Activated naive CD8-positive, alpha-beta T cell treated with anti-CD3 and anti-CD28 coated beads, Interleukin-2, amount 50 U/mL, for 16 hours (primary cell): ENCODE data around the gene PTH2.

Experiments used
- DNase-seq: peaks from one replicate; pipeline ENCODE4 v3.0.0-alpha.2; 2020; ENCODE audit warnings: low read depth, low spot score

PTH2 gene

DNA sequence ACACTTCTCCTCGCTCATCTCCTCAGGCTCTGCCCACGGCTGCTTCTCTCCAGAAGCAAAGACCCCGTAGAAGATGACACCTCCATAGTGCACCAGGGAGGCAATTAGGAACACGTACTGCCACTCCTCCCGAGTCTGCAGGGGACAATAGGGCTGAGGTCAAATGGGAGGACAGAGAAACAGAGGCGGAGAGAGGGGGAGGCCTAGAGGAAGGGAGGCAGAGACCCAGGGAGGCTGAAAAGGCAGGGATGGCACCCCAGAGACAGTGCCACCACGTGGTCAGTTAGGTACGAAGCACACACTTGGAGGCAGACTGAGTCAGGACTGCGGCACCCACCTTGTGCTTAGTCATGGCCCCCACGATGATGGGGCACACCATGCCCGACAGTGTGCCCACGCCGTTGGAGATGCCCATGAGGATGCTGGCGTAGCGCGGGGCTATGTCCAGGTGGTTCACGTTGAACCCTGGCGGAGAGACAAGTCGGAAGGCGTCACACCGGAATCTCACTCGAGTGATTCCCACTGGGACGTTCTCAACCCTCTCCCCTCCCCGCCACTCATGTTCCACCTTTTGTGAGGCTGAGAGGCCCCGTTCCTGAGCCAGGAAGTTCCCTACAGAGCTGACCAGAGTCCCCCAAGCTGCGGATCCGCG, 7.6 kb upstream of the PTH2 start:
- DNase-seq = no peak

DNA sequence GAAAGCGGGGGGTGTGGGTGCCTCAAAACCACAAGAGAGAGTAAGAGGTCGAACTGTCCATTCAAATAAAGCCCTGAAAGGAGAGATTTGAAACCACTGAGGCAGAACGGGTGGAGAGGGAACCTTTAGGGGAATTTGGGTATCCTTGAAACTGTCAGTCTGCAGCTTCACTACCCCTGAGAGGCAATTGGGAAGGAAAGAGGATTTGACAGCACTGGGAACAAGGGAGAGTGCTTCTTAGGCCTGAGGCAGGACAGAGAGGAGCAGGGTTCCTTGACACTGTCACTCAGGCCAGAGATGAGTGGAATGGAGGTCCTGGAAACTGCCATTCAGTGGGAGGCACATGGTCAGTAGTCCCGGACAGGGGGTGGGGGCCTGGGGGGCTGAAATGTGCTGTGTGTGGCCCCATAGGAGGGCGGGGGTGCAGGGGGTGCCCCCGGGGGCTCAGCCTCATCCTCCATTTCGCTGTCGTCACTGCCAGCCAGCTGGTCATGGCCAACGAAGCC, 7.0 kb upstream of the PTH2 start:
- no peak for DNase-seq

GRCh38 chr19:49428547-49429451, 5.6 kb upstream of the PTH2 start:
- DNase-seq = no peak

DNA sequence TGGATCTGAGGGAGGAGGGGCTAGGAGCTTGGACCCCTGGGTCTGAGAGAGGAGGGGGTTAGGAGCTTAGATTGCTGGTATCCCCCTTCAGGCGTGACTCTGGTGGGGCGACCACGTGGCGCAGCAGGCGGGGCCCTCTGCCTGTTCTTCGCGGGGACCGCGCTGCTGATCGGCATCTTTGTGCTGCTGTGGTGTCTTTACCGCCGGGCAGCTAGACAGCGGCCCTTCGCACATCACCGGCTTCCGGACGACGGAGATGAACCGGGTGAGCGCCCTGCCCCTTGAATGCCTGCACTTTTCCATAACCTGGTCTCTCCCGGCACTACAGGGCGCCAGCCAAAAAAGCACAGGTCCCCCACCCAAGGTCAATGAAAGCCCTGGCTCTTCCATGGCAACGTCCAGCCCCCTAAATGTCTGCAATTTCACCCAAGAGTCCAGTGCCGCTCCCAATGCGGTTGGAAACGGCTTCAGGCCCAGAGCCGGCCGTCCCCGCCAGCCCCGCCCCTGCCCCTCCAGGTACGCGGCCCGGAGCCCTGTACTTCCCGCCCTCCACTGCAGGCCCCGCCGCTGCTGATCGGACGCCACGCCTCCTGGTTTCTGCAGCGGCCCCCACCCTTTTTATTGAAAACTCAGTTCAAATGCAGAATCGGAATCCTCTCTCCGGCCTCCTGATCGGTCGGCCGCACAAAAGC, 4.8 kb upstream of the PTH2 start:
- no peak for DNase-seq

GRCh38 chr19:49427339-49427738, 4.1 kb upstream of the PTH2 start:
- no peak for DNase-seq

DNA sequence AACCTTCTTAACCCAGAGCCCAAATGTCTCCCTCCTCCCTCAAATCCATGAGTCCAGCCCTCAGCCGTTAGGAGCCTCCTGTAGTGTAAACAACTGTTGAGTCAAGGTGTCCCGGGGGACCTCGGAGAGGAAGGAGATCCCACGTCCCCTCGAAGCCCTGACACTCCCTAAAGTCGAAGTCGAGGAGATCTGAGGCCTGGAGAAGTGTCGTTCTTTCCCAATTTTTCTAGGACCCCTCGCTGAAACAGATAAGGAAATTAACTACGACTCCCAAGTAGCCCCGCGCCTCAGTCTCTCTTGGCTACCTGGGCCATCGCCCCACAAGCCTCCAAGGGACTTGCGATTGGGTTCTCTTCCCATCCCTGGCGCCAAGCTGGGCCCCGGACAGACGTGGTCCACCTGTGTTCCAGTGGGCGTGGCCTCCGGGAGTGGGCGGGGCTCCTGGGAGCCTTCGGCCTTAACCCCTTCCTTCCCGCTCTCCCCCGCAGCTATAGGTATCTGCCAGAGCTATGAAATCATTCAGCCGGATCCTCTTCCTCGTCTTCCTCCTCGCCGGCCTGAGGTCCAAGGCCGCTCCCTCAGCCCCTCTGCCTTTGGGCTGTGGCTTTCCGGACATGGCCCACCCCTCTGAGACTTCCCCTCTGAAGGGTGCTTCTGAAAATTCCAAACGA, 2.8 kb upstream of the PTH2 start:
- DNase-seq = no peak

GRCh38 chr19:49425178-49425577, 1.9 kb upstream of the PTH2 start, which contains the start of gene GFY:
Gene GFY, plus strand, starts transcription at chr19:49425388. Its CDS starts 1,043 bp downstream, at chr19:49426431.
- DNase-seq = no peak

GRCh38 chr19:49423985-49424303, 703 bp upstream of the PTH2 start:
- DNase-seq = no peak

- DNase-seq = no peak
These were observed 702 bp downstream of the PTH2 start for GRCh38 chr19:49422407-49423070.

GRCh38 chr19:49421878-49422202, 1.4 kb downstream of the PTH2 start:
- no peak for DNase-seq

DNA sequence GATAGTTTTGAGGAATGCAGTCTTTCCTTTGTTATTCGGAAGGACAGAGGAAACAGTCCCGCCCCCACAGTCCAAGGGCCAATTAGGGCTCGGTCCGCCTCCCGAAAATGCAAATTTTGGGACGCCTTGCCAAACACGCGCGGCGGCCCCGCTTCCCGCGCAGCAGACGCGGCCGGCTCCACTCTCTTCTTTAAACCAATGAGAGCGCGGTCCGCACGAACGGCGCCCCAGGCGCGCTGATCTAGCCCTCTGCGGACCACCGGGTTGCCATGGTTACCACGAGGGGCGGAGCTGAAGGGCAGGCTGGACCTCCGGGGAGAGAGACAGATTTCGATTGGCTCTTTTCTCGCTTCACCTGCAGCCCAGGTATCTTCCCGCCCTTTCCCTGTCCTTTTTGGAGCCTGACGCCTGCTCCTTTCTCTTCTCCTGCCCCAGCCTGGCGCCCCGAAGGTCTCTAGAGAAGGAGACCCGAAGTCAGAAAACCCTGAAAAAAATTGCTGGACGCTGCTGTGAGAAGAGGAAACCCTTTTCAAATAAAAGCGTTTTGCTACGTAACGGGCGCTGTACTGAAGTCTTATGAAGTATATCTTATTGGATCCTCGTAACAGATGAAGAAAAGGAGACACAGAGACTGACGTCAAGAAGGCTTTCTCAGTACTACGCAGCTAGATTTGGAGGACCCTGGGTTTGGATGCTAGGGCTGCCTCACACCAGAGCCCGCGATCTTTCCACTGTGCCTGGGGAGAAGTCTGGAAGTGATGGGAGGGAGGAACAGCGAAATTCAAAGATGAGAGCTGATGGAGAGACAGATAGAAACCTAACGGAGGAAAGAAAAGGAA, 2.0 kb downstream of the PTH2 start:
- no peak for DNase-seq

DNA sequence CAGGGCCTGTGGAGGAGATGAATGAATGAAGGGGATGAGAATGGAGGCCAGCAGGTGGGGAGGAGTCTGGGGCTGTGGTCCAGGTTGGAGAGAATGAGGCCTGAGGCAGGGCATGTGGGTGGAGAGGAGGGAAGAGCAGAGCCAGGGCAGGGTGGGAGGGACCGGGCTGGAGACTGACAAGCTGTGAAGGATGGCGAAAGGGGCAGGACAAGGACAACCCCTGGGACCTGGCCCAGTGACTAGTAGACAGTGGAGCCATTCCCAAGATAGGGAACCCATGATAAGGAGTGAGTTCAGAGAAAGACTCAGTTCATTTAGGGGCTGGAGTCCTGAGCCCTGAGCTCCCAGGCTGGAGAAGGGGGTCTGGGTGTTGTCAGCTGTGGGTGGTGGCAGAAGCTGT, 3.0 kb downstream of the PTH2 start:
- DNase-seq = no peak

GRCh38 chr19:49419173-49419572, 4.1 kb downstream of the PTH2 start:
- DNase-seq = no peak

- no peak for DNase-seq
These were observed 4.7 kb downstream of the PTH2 start for GRCh38 chr19:49418511-49418910.

DNA sequence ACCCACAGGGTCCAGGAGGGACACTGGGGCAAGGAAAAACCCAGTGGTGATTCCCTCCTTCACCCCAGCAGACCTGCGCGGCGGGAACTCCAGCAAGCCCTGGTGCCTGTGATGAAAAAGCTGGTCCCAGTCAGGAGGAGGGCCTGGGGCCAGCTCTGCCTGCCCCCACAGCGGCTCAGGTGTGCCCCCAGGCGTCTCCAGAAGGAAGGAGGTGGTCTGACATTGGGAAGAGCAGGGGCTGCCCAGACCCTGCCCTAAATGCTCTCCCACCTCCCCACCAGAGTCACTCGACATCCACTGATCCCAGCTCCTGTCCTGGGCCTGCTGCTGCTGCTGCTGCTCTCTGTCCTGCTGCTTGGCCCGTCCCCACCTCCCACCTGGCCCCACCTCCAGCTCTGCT, 6.2 kb downstream of the PTH2 start:
- no peak for DNase-seq

DNA sequence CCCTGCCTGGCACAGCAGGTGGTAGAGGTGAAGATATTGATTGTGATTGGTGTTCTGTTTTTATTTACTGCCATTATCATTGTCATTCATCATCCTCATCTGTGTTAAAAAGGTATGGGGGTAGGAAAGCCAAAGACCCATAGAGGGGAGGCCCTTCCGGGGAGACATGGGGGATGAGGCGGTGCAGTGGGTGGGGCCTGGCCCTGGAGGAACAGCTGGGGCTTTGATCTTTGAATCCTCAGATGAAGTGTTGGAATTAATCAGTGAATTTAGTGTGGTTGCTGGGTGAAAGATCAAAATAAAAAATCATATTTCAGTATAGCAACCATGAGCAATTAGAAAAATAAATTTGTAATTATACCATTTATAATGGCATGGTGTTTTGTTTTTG, 7.4 kb downstream of the PTH2 start:
- no peak for DNase-seq

- no peak for DNase-seq
These were observed 8.0 kb downstream of the PTH2 start for GRCh38 chr19:49415102-49415809.

DNA sequence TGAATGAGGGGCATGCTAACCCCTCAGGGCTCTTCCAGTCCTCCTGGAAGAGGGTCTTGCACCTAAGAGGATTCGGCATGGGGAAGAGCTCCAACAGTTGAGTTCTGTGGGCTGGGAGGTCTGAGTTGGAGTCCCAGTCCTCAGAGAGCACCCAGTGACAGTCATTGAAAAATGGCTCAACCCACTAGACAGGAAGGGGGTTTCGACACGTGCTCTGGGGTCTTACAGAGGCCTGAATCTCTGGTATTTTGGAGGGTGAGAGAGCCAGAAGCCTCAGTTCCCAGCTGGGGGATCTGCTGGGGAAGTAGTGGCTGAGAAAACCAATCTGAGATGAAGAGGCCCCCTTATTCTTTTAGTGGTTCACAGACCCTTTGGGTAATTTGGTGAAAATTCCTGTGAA, 9.0 kb downstream of the PTH2 start:
- DNase-seq = no peak

GRCh38 chr19:49413348-49413747, 9.9 kb downstream of the PTH2 start:
- no peak for DNase-seq
